Stimulated activated CD4-positive, alpha-beta T cell treated with anti-CD3 and anti-CD28 coated beads, TNF-alpha, amount 100 ng/mL, for 24 hours (primary cell): ENCODE results near the gene TMEM141.
A peak's percentile ranks its signal among the peaks of the same experiment; 100 is the strongest.
"Not testable (repeated sequence)": the region's sequence is repeated elsewhere in the genome, so short reads cannot be mapped to it uniquely, and the experiment has no call there.

Experiments
- DNase-seq, 3 experiments: peaks; one replicate each; pipeline ENCODE4 v3.0.0-alpha.2; 2020; ENCODE audit warnings: low read depth in 3 of 3

Gene TMEM141

GRCh38 chr9:136833381-136834048, 42.4 kb downstream of the TMEM141 start:
- not testable (repeated sequence) for DNase-seq

- DNase-seq, result no peak
Observed at GRCh38 chr9:136835162-136835931, 44.2 kb downstream of the TMEM141 start.

- no peak for DNase-seq
Observed at GRCh38 chr9:136835932-136836904, 45.1 kb downstream of the TMEM141 start.

DNA sequence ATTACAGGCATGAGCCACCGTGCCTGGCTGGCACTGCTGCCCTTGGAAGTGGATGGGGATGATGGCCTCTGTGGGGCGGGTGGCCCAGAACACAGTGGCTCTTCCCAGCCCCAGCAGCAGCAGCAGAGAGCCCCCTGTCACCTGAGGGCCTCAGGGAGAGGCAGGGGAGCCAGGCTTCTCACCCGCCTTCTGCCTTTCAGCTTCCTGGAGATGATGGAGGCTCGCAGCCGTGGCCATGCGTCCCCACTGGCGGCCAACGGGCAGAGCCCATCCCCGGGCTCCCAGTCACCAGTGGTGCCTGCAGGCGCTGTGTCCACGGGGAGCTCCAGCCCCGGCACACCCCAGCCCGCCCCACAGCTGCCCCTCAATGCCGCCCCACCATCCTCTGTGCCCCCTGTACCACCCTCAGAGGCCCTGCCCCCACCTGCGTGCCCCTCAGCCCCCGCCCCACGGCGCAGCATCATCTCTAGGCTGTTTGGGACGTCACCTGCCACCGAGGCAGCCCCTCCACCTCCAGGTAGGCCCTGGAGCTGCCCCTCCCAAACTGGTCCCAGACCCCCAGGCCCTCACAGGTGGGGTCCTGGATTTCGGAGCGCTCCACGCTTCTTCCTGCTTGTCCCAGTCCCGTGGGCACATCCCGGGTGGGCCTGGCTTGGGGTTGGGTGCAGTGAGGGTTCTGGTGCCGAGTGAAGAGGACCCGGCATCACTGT, 46.2 kb downstream of the TMEM141 start:
- DNase-seq, result no peak

DNA sequence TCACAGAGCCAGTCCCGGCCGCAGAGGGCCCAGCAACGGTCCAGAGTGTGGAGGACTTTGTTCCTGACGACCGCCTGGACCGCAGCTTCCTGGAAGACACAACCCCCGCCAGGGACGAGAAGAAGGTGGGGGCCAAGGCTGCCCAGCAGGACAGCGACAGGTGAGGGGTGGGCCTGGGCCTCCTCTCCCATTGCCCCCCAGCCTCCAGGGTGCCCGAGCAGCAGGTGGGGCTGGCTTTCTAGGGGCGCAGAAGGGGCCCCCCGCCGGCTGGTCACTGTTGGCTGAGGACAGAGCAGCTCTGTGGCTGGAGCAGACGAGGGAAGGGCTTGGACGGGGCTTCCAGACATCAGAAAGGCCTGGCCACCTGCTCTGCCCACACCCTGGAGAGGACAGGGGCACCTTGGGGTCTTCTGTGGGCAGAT, 46.7 kb downstream of the TMEM141 start:
- DNase-seq, result not testable (repeated sequence)

DNA sequence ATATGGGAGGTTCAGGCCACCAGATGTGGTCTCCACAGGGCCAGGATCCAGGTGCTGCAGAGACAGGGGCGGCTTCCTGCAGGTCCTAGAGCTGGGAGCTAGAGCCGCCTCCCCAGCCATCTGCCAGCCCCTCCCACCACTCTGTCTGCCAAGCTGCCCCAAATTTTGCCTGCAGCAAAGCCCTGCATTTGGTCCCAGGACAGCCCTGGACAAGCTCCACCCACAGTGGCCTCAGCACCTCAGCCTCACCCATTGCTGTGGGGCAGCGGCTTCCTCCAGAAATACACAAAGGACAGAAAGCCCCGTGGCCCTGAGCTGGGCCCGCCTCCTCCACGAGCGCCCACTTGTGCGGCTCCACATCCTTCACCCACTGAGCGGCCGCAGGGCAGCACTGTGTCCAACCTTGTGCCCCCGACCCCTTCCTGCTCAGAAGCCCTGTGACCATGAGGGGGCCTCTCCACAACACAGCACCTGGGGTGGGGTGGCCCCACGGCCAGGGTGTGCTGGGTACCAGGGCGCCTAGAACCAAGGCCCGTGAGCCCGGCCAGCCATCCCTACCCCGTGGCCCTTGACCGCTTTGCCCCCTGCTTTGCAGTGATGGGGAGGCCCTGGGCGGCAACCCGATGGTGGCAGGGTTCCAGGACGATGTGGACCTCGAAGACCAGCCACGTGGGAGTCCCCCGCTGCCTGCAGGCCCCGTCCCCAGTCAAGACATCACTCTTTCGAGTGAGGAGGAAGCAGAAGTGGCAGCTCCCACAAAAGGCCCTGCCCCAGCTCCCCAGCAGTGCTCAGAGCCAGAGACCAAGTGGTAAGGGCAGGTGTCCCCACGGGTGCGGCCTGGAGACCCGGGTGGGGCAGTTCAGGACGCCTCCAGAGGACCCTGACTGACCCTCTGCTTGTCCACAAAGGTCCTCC, 47.4 kb downstream of the TMEM141 start:
- DNase-seq, result no peak

DNA sequence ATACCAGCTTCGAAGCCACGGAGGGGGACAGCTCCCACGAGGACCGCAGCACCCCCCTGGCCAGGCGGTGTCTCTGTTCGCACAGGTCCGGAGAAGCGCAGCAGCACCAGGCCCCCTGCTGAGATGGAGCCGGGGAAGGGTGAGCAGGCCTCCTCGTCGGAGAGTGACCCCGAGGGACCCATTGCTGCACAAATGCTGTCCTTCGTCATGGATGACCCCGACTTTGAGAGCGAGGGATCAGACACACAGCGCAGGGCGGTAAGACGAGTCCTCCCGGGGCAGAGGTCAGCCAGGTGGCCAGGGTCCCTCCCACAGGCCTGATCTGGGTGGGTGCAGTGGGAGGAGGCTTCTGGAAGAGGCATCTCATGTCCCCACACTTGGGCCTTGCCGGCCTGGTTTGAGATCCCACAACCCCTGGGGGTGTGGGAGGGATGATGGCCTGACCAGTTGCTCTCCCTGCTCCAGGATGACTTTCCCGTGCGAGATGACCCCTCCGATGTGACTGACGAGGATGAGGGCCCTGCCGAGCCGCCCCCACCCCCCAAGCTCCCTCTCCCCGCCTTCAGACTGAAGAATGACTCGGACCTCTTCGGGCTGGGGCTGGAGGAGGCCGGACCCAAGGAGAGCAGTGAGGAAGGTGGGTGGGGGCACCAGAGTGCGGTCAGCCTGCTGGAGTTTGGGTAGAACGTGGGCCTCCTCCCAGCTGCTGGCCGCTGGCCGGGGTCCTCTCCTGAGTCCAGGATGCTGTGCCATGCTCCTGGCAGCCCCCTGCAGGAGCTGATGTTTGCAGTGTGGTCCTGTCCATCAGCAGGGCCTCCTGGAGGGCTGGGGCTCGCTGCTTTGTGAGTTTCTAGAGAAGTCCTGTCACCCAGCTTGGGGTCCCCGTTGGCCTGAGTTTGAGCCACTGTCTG, 48.3 kb downstream of the TMEM141 start:
- no peak for DNase-seq

DNA sequence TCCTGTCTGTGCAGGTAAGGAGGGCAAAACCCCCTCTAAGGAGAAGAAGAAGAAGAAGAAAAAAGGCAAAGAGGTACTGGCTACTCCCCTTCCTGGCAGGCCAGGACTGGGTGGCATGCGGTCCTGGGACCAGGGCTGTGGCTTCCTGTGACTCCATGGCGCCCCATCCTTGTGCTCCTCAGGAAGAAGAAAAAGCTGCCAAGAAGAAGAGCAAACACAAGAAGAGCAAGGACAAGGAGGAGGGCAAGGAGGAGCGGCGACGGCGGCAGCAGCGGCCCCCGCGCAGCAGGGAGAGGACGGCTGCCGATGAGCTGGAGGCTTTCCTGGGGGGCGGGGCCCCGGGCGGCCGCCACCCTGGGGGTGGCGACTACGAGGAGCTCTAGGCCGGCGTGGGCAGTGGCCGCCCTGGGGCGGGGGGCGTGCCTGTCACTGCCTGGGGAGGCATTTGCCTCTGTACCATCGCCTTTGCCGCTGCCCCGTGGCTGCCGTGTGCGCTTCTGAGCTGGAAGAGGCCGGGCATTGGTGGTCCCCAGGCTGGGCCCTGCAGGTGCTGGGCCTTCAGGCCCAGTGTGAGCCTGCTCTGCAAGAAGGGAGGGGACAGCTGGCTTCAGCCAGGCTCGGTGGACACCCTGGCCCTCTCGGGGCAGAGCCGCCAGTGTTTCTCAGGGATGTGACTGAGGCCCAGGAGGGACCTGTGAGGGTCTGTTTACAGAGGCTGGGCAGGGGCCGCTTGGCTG, 49.2 kb downstream of the TMEM141 start:
- DNase-seq, result no peak

DNA sequence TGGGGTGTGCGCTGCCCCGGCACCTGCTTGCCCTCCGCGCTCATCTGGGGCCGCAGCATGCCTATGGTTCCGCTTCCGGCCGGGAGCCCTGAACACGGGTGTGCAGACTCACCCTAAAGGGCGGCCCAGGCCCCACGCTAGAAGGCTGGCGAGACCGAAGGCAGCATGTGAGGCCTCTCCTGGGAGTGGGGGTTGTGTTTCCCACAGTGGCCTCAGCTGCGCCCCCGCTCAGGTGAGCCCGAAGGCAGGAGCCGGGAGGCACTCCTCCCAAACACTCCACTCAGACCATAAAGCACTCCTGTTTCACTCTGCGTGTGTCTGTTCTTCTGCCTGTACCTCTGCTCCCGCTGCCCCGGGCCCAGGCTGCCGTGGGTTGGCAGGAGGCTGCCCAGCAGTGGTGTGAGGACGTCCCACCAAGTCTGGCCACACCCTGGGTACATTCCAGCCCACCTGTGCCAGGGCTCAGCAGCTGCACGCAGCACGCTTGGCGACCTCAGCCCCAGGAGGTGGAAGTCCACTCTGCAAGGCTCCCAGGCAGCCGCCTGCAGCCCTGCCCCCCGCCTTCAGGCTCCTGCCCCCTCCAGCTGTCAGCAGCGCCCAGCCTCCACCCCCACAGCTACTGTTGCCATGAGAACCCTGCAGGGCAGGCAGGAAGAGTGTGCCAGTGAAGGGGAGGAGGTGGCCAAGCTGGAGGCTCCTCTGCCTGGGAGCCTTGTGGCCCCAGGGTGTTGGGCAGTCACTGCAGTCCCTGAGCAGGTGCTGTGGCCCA, 49.9 kb downstream of the TMEM141 start:
- no peak for DNase-seq

GRCh38 chr9:136841646-136842379, 50.7 kb downstream of the TMEM141 start:
- DNase-seq, result not testable (repeated sequence)

- peak; percentile 63 to 79 (median 65) for DNase-seq
Observed at GRCh38 chr9:136842380-136842948, 51.3 kb downstream of the TMEM141 start, which contains the start of gene AJM1. AJM1 (plus strand) TSS chr9:136842478; CDS start chr9:136844415, 1,937 bp downstream.
